H1 (cell line): ENCODE data around the gene MAPK8. TPM values are rescaled to one million over a fixed set of nuclear protein-coding genes. Genes with fewer than 3 reads are reported as not detected.

ENCODE experiments used
- BRCA1 ChIP-seq: IDR thresholded peaks from 2 replicates; pipeline ENCODE4 v1.6.1; 2012; ENCODE audit warnings: low read depth, low read length, improper control_type of control experiment
- CTBP2 ChIP-seq: IDR thresholded peaks from 2 replicates; pipeline ENCODE4 v1.7.0; 2011; ENCODE audit warnings: borderline replicate concordance, mild to moderate bottlenecking, moderate library complexity, mixed read lengths, low read length; ENCODE audit not compliant: insufficient read depth, insufficient read length
- POU5F1 ChIP-seq: IDR thresholded peaks from 2 replicates; pipeline ENCODE4 v1.6.1; 2011; ENCODE audit warnings: low read depth, mild to moderate bottlenecking, low read length, moderate library complexity
- SIX5 ChIP-seq: IDR thresholded peaks from 2 replicates; pipeline ENCODE4 v1.6.1; 2011; ENCODE audit warnings: mild to moderate bottlenecking, low read depth, low read length
- SRF ChIP-seq: IDR thresholded peaks from 2 replicates; pipeline ENCODE4 v1.6.1; 2011; ENCODE audit warnings: mild to moderate bottlenecking, low read depth, low read length, moderate library complexity
- polyA plus RNA-seq, 7 experiments: library from polyadenylated mRNA; depleted of rRNA in 3 of 7; stranded (reverse) in 5 of 7; unstranded in 2 of 7; fragments of >200 nt in 5 of 7; fragments of 200-250 nt in 2 of 7; gene quantifications; 1 replicate in 5 of 7; 2 replicates in 1 of 7; 4 replicates in 1 of 7; pipeline versions ENCODE4 v1.2.1 to v1.2.3, GENCODE V29; 2011 to 2013; ENCODE audit warnings: missing spikeins in 2 of 7, mixed read lengths in 2 of 7
- total RNA-seq: library from RNA; stranded (reverse); fragmentation: NEBNext Ultra II Directional; extraction: Animal tissue kit (Norgen Biotek cat#: 25700); gene quantifications from 2 replicates; pipeline ENCODE4 v1.2.1, GENCODE V29; 2021
- TF ChIP-seq, protein P1 (sequence below): fragments of 300-600 bp; sonication (generic); IDR thresholded peaks from 2 replicates; pipeline ENCODE4 v1.7.1; 2012; ENCODE audit warnings: low read length, moderate library complexity, mild to moderate bottlenecking, inconsistent platforms; ENCODE audit not compliant: insufficient replicate concordance
- TF ChIP-seq, protein P2 (sequence below): IDR thresholded peaks from 2 replicates; pipeline ENCODE4 v1.6.1; 2011; ENCODE audit warnings: low read depth, mild to moderate bottlenecking, low read length; ENCODE audit not compliant: insufficient read depth

MAPK8 gene
- total and polyA plus RNA-seq, 2 of the 8 experiments (the other 6 are each of a cell fraction or from before 2014, with no cell fraction given): 23.3 to 71.3 TPM

DNA sequence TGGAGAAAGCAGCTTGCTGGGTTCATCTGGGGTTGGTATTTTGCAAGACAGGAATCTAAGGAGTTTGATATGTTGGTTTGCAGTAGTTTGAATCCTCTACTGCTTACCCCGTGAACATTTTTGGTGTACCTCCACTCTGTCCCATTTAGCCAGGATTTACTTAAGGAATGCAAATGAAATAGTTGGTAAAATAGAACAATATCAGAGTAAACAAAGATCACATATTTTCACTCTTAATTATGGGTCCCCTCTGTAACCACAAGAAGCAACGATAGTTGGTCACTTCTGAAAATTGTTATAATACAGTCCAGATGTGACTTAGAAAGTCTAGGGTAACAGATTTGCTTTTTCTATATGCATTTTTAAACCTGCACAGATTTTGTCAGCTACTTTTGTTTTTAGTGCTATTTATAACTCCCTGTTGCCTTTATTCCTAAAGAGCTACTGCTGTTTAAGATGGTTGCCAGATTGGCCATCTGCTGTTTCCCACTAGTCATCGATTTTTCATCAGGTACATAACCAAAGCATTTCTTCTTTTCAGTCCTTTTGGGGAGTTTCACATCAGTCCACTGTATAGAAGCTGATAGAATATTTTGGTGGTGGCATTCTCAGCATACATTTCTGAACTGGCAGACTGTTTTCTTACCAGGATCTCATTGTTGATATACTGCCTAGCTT is 37.6 kb downstream of the MAPK8 start (continued):
- TF ChIP-seq, protein P1, sequence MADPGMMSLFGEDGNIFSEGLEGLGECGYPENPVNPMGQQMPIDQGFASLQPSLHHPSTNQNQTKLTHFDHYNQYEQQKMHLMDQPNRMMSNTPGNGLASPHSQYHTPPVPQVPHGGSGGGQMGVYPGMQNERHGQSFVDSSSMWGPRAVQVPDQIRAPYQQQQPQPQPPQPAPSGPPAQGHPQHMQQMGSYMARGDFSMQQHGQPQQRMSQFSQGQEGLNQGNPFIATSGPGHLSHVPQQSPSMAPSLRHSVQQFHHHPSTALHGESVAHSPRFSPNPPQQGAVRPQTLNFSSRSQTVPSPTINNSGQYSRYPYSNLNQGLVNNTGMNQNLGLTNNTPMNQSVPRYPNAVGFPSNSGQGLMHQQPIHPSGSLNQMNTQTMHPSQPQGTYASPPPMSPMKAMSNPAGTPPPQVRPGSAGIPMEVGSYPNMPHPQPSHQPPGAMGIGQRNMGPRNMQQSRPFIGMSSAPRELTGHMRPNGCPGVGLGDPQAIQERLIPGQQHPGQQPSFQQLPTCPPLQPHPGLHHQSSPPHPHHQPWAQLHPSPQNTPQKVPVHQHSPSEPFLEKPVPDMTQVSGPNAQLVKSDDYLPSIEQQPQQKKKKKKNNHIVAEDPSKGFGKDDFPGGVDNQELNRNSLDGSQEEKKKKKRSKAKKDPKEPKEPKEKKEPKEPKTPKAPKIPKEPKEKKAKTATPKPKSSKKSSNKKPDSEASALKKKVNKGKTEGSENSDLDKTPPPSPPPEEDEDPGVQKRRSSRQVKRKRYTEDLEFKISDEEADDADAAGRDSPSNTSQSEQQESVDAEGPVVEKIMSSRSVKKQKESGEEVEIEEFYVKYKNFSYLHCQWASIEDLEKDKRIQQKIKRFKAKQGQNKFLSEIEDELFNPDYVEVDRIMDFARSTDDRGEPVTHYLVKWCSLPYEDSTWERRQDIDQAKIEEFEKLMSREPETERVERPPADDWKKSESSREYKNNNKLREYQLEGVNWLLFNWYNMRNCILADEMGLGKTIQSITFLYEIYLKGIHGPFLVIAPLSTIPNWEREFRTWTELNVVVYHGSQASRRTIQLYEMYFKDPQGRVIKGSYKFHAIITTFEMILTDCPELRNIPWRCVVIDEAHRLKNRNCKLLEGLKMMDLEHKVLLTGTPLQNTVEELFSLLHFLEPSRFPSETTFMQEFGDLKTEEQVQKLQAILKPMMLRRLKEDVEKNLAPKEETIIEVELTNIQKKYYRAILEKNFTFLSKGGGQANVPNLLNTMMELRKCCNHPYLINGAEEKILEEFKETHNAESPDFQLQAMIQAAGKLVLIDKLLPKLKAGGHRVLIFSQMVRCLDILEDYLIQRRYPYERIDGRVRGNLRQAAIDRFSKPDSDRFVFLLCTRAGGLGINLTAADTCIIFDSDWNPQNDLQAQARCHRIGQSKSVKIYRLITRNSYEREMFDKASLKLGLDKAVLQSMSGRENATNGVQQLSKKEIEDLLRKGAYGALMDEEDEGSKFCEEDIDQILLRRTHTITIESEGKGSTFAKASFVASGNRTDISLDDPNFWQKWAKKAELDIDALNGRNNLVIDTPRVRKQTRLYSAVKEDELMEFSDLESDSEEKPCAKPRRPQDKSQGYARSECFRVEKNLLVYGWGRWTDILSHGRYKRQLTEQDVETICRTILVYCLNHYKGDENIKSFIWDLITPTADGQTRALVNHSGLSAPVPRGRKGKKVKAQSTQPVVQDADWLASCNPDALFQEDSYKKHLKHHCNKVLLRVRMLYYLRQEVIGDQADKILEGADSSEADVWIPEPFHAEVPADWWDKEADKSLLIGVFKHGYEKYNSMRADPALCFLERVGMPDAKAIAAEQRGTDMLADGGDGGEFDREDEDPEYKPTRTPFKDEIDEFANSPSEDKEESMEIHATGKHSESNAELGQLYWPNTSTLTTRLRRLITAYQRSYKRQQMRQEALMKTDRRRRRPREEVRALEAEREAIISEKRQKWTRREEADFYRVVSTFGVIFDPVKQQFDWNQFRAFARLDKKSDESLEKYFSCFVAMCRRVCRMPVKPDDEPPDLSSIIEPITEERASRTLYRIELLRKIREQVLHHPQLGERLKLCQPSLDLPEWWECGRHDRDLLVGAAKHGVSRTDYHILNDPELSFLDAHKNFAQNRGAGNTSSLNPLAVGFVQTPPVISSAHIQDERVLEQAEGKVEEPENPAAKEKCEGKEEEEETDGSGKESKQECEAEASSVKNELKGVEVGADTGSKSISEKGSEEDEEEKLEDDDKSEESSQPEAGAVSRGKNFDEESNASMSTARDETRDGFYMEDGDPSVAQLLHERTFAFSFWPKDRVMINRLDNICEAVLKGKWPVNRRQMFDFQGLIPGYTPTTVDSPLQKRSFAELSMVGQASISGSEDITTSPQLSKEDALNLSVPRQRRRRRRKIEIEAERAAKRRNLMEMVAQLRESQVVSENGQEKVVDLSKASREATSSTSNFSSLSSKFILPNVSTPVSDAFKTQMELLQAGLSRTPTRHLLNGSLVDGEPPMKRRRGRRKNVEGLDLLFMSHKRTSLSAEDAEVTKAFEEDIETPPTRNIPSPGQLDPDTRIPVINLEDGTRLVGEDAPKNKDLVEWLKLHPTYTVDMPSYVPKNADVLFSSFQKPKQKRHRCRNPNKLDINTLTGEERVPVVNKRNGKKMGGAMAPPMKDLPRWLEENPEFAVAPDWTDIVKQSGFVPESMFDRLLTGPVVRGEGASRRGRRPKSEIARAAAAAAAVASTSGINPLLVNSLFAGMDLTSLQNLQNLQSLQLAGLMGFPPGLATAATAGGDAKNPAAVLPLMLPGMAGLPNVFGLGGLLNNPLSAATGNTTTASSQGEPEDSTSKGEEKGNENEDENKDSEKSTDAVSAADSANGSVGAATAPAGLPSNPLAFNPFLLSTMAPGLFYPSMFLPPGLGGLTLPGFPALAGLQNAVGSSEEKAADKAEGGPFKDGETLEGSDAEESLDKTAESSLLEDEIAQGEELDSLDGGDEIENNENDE: no peak
- TF ChIP-seq BRCA1 (no peak), SIX5 (no peak), SRF (no peak), POU5F1 (no peak), CTBP2 (no peak)
- TF ChIP-seq, protein P2, sequence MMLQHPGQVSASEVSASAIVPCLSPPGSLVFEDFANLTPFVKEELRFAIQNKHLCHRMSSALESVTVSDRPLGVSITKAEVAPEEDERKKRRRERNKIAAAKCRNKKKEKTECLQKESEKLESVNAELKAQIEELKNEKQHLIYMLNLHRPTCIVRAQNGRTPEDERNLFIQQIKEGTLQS: no peak
